Measurements from ENCODE around the gene CACNA2D3.
"Not testable (repeated sequence)": the region's sequence is repeated elsewhere in the genome, so short reads cannot be mapped to it uniquely, and the experiment has no call there.

DNA sequence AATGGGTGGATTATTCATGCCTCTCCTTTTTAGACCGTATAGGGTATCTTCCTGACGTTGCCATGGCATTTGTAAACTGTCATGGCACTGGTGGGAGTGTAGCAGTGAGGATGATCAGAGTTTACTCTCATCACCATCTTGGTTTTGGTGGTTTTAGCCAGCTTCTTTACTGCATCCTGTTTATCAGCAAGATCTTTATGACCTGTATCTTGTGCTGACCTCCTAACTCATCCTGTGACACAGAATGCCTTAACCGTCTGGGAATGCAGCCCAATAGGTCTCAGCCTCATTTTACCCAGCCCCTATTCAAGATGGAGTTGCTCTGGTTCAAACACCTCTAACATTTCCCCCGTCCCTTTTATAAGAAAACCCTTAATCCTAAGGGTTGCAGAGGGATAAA, 855.6 kb downstream of the CACNA2D3 start:
- TF ChIP-seq, protein P1, sequence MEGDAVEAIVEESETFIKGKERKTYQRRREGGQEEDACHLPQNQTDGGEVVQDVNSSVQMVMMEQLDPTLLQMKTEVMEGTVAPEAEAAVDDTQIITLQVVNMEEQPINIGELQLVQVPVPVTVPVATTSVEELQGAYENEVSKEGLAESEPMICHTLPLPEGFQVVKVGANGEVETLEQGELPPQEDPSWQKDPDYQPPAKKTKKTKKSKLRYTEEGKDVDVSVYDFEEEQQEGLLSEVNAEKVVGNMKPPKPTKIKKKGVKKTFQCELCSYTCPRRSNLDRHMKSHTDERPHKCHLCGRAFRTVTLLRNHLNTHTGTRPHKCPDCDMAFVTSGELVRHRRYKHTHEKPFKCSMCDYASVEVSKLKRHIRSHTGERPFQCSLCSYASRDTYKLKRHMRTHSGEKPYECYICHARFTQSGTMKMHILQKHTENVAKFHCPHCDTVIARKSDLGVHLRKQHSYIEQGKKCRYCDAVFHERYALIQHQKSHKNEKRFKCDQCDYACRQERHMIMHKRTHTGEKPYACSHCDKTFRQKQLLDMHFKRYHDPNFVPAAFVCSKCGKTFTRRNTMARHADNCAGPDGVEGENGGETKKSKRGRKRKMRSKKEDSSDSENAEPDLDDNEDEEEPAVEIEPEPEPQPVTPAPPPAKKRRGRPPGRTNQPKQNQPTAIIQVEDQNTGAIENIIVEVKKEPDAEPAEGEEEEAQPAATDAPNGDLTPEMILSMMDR (IDR thresholded peaks at IDR 0.05), result not testable (repeated sequence)
- not testable (repeated sequence) for TF ChIP-seq POLR2AphosphoS5, POLR2A (IDR thresholded peaks at IDR 0.05)
